Measurements from ENCODE around the gene C10orf95. TPM values are rescaled to one million over a fixed set of nuclear protein-coding genes. Genes with fewer than 3 reads are reported as not detected.

C10orf95 gene
- total RNA-seq, 1 experiment from 2014 or later: 0.21 TPM

DNA sequence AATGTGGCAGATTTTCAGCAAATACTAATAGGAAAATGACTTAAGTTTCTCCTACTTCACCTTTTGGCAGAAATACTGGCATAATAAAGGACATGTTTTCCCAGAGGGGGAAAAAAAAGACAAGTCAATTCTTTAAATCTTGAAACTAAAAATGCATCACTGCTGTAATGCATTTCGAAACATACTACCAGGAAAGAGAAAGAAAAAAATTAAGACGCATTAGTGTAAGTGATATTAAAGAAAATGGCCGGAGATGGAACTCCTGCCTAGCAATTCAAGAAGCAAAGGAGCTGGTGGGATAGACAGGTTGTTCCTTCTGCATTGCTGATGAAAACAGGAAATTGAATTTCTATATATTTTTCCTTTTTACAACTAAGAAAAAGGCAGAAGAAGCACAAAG, 48.0 kb upstream of the C10orf95 start:
- Histone ChIP-seq H3K27me3 (ENCODE audit: control insufficient read depth, insufficient read depth, low read length) (no peaks in the 10 kb centered on the region), H3K9me3 (ENCODE audit: control insufficient read depth, insufficient read depth, low read depth, low read length) (no peaks in the 10 kb centered on the region), H3K27ac (ENCODE audit: low read length) (no peak overlapping the region), H3K4me1 (ENCODE audit: control insufficient read depth, insufficient read depth, low read length) (peaks cover 12% of the 10 kb centered on the region), H3K36me3 (ENCODE audit: control insufficient read depth, insufficient read depth, low read length) (peaks cover 8% of the 10 kb centered on the region; the same call in 1 of the 2 replicates), H3K4me3 (ENCODE audit: low read depth in 2 of 2, low read length in 2 of 2) (no peak overlapping the region)
- DNase-seq (ENCODE audit: low read depth, low spot score) (no peak), ATAC-seq (no peak)
- ChIA-PET POLR2A (no interaction called here), CTCF (interaction anchor here (1.0 kb wide), 1 partner anchor 85 kb away, joined by 3 read pairs; no protein-coding TSS in a partner anchor)
- in situ Hi-C loops (cut with HindIII; ENCODE audit: low pct_unique_long_range_greater_than_20kb, low sequenced_read_pairs) (no loop called here), intact Hi-C loops (cut with micrococcal nuclease; ENCODE audit: unreplicated experiment) (no loop called here)
- no TSS peak for BruUV-seq (replicated peaks)
- TF ChIP-seq, protein P1, sequence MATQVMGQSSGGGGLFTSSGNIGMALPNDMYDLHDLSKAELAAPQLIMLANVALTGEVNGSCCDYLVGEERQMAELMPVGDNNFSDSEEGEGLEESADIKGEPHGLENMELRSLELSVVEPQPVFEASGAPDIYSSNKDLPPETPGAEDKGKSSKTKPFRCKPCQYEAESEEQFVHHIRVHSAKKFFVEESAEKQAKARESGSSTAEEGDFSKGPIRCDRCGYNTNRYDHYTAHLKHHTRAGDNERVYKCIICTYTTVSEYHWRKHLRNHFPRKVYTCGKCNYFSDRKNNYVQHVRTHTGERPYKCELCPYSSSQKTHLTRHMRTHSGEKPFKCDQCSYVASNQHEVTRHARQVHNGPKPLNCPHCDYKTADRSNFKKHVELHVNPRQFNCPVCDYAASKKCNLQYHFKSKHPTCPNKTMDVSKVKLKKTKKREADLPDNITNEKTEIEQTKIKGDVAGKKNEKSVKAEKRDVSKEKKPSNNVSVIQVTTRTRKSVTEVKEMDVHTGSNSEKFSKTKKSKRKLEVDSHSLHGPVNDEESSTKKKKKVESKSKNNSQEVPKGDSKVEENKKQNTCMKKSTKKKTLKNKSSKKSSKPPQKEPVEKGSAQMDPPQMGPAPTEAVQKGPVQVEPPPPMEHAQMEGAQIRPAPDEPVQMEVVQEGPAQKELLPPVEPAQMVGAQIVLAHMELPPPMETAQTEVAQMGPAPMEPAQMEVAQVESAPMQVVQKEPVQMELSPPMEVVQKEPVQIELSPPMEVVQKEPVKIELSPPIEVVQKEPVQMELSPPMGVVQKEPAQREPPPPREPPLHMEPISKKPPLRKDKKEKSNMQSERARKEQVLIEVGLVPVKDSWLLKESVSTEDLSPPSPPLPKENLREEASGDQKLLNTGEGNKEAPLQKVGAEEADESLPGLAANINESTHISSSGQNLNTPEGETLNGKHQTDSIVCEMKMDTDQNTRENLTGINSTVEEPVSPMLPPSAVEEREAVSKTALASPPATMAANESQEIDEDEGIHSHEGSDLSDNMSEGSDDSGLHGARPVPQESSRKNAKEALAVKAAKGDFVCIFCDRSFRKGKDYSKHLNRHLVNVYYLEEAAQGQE (IDR thresholded peaks at IDR 0.05; ENCODE audit: insufficient read depth in 1 of 2, low read depth in 2 of 2, low read length in 1 of 2): no peak
- TF ChIP-seq POLR2AphosphoS5 (IDR thresholded peaks at IDR 0.05; ENCODE audit: low read depth, low read length) (no peak), TCF7L2 (IDR thresholded peaks at IDR 0.05; ENCODE audit: low read depth, low read length) (no peak), SIN3A (IDR thresholded peaks at IDR 0.05; ENCODE audit: borderline replicate concordance, insufficient read depth, low read depth, low read length) (no peak)
- TF ChIP-seq, protein P2, sequence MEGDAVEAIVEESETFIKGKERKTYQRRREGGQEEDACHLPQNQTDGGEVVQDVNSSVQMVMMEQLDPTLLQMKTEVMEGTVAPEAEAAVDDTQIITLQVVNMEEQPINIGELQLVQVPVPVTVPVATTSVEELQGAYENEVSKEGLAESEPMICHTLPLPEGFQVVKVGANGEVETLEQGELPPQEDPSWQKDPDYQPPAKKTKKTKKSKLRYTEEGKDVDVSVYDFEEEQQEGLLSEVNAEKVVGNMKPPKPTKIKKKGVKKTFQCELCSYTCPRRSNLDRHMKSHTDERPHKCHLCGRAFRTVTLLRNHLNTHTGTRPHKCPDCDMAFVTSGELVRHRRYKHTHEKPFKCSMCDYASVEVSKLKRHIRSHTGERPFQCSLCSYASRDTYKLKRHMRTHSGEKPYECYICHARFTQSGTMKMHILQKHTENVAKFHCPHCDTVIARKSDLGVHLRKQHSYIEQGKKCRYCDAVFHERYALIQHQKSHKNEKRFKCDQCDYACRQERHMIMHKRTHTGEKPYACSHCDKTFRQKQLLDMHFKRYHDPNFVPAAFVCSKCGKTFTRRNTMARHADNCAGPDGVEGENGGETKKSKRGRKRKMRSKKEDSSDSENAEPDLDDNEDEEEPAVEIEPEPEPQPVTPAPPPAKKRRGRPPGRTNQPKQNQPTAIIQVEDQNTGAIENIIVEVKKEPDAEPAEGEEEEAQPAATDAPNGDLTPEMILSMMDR (IDR thresholded peaks at IDR 0.05): no peak

DNA sequence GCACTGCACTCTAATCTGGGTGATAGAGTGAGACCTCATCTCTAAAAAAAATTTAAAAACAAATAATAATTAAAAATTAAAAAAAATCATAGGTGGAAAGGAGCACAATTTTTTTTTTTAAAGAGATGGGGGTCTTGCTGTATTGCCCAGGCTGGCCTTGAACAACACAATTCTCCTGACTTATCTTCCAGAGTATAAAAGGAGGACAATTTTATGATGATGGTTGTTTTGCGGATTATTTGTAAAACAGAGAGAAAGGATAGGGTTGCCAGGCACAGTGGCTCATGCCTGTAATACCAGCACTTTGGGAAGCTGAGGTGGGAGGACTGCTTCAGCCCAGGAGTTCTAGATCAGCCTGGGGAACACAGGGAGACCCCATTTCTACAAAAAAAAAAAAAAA, 46.2 kb upstream of the C10orf95 start:
- ATAC-seq (no peak), DNase-seq (ENCODE audit: low read depth, low spot score) (no peak)
- no peak overlapping the region for H3K4me3 ChIP-seq (ENCODE audit: low read depth in 2 of 2, low read length in 2 of 2)
- peaks cover 5% of the 10 kb centered on the region; the same call in 1 of the 2 replicates for H3K36me3 ChIP-seq (ENCODE audit: control insufficient read depth, insufficient read depth, low read length)
- ChIA-PET POLR2A (no interaction called here), CTCF (no interaction called here)
- BruUV-seq (replicated peaks): no TSS peak
- no peak overlapping the region for H3K27ac ChIP-seq (ENCODE audit: low read length)
- peaks cover 9% of the 10 kb centered on the region for H3K4me1 ChIP-seq (ENCODE audit: control insufficient read depth, insufficient read depth, low read length)
- in situ Hi-C loops (cut with HindIII; ENCODE audit: low pct_unique_long_range_greater_than_20kb, low sequenced_read_pairs) (no loop called here), intact Hi-C loops (cut with micrococcal nuclease; ENCODE audit: unreplicated experiment) (no loop called here)
- TF ChIP-seq SIN3A (IDR thresholded peaks at IDR 0.05; ENCODE audit: borderline replicate concordance, insufficient read depth, low read depth, low read length) (no peak), TCF7L2 (IDR thresholded peaks at IDR 0.05; ENCODE audit: low read depth, low read length) (no peak), POLR2AphosphoS5 (IDR thresholded peaks at IDR 0.05; ENCODE audit: low read depth, low read length) (no peak)
- TF ChIP-seq, protein P1 (IDR thresholded peaks at IDR 0.05; ENCODE audit: insufficient read depth in 1 of 2, low read depth in 2 of 2, low read length in 1 of 2): no peak
- TF ChIP-seq, protein P2 (IDR thresholded peaks at IDR 0.05): no peak
- no peaks in the 10 kb centered on the region for H3K9me3 ChIP-seq (ENCODE audit: control insufficient read depth, insufficient read depth, low read depth, low read length)
- H3K27me3 ChIP-seq (ENCODE audit: control insufficient read depth, insufficient read depth, low read length): no peaks in the 10 kb centered on the region

All from Panc1 (cell line).